Endometrial microvascular endothelial cells (primary cell): ENCODE measurements around the gene DLEC1. TPM values are rescaled to one million over a fixed set of nuclear protein-coding genes. Genes with fewer than 3 reads are reported as not detected.

Experiments
- in situ Hi-C: cut with HindIII; loops from 2 replicates; pipeline ENCODE4 v1.10.0; 2017; ENCODE audit warnings: low sequenced_read_pairs, low pct_unique_long_range_greater_than_20kb; ENCODE audit errors: inconsistent ontology term
- total RNA-seq: library from RNA; depleted of rRNA; stranded (reverse); fragments of >200 nt; gene quantifications from one replicate; pipeline ENCODE4 v1.2.3, GENCODE V29; 2015; ENCODE audit errors: inconsistent ontology term

The DLEC1 gene
- total RNA-seq, 1 donor from 2014 or later, result not detected

GRCh38 chr3:38140326-38141172, 101.5 kb downstream of the DLEC1 start:
- in situ Hi-C loops, result loop anchor here (25.0 kb wide), 1 partner anchor 97 kb away; no protein-coding TSS in a partner anchor

GRCh38 chr3:38141173-38141951, 102.4 kb downstream of the DLEC1 start:
- in situ Hi-C loops, result loop anchor here (25.0 kb wide), 1 partner anchor 96 kb away; no protein-coding TSS in a partner anchor

- in situ Hi-C loops, result loop anchor here (25.0 kb wide), 1 partner anchor 95 kb away; no protein-coding TSS in a partner anchor
Measured at GRCh38 chr3:38141952-38142273, 102.9 kb downstream of the DLEC1 start.

GRCh38 chr3:38142959-38143358, 104.0 kb downstream of the DLEC1 start:
- in situ Hi-C loops, result loop anchor here (25.0 kb wide), 1 partner anchor 94 kb away; no protein-coding TSS in a partner anchor

GRCh38 chr3:38143511-38143910, 104.5 kb downstream of the DLEC1 start:
- in situ Hi-C loops, result loop anchor here (25.0 kb wide), 1 partner anchor 94 kb away; no protein-coding TSS in a partner anchor

GRCh38 chr3:38146504-38146903, 107.5 kb downstream of the DLEC1 start:
- in situ Hi-C loops, result loop anchor here (25.0 kb wide), 1 partner anchor 91 kb away; no protein-coding TSS in a partner anchor

- in situ Hi-C loops, result loop anchor here (25.0 kb wide), 1 partner anchor 90 kb away; no protein-coding TSS in a partner anchor
Measured at GRCh38 chr3:38147421-38147820, 108.4 kb downstream of the DLEC1 start.

- in situ Hi-C loops, result loop anchor here (25.0 kb wide), 1 partner anchor 89 kb away; no protein-coding TSS in a partner anchor
Measured at GRCh38 chr3:38148311-38148882, 109.4 kb downstream of the DLEC1 start.

GRCh38 chr3:38149708-38150107, 110.7 kb downstream of the DLEC1 start:
- in situ Hi-C loops, result loop anchor here (25.0 kb wide), 1 partner anchor 88 kb away; no protein-coding TSS in a partner anchor

- in situ Hi-C loops, result no loop called here
Measured at GRCh38 chr3:38150780-38151528, 111.9 kb downstream of the DLEC1 start.

GRCh38 chr3:38151667-38152265, 112.8 kb downstream of the DLEC1 start:
- in situ Hi-C loops, result no loop called here

GRCh38 chr3:38152609-38153008, 113.6 kb downstream of the DLEC1 start:
- in situ Hi-C loops, result no loop called here

GRCh38 chr3:38153221-38153620, 114.2 kb downstream of the DLEC1 start:
- in situ Hi-C loops, result no loop called here

- in situ Hi-C loops, result no loop called here
Measured at GRCh38 chr3:38154033-38154494, 115.1 kb downstream of the DLEC1 start.

- in situ Hi-C loops, result no loop called here
Measured at GRCh38 chr3:38154625-38155255, 115.7 kb downstream of the DLEC1 start.

GRCh38 chr3:38155825-38156224, 116.8 kb downstream of the DLEC1 start:
- in situ Hi-C loops, result no loop called here

GRCh38 chr3:38157117-38157516, 118.1 kb downstream of the DLEC1 start:
- in situ Hi-C loops, result no loop called here

GRCh38 chr3:38157595-38157994, 118.6 kb downstream of the DLEC1 start:
- in situ Hi-C loops, result no loop called here
